H1 (cell line): ENCODE measurements around the gene DLX2. TPM values are rescaled to one million over a fixed set of nuclear protein-coding genes. Genes with fewer than 3 reads are reported as not detected.

Experiments
- CEBPB ChIP-seq: IDR thresholded peaks from 2 replicates; pipeline ENCODE4 v1.6.1; 2012; ENCODE audit warnings: low read depth, low read length
- EZH2 ChIP-seq: fragments of 200-600 bp; sonication (generic); IDR thresholded peaks from 2 replicates; pipeline ENCODE4 v1.7.1; 2012; ENCODE audit warnings: low read depth, mild to moderate bottlenecking, moderate library complexity, low read length, inconsistent platforms; ENCODE audit not compliant: severe bottlenecking
- JUN ChIP-seq: IDR thresholded peaks from 2 replicates; pipeline ENCODE4 v1.6.1; 2011; ENCODE audit warnings: low read depth, mild to moderate bottlenecking, improper control_type of control experiment, low read length
- NRF1 ChIP-seq: IDR thresholded peaks from 2 replicates; pipeline ENCODE4 v1.6.1; 2011; ENCODE audit warnings: mild to moderate bottlenecking, low read depth, low read length, improper control_type of control experiment
- TCF12 ChIP-seq: IDR thresholded peaks from 2 replicates; pipeline ENCODE4 v1.6.1; 2011; ENCODE audit warnings: low read depth, mild to moderate bottlenecking, low read length
- ZNF274 ChIP-seq: IDR thresholded peaks from 2 replicates; pipeline ENCODE4 v1.7.0; 2012; ENCODE audit warnings: low read length, borderline replicate concordance; ENCODE audit errors: extremely low read depth
- polyA plus RNA-seq, 7 experiments: library from polyadenylated mRNA; depleted of rRNA in 3 of 7; stranded (reverse) in 5 of 7; unstranded in 2 of 7; fragments of >200 nt in 5 of 7; fragments of 200-250 nt in 2 of 7; gene quantifications; 1 replicate in 5 of 7; 2 replicates in 1 of 7; 4 replicates in 1 of 7; pipeline versions ENCODE4 v1.2.1 to v1.2.3, GENCODE V29; 2011 to 2013; ENCODE audit warnings: missing spikeins in 2 of 7, mixed read lengths in 2 of 7
- total RNA-seq: library from RNA; stranded (reverse); fragmentation: NEBNext Ultra II Directional; extraction: Animal tissue kit (Norgen Biotek cat#: 25700); gene quantifications from 2 replicates; pipeline ENCODE4 v1.2.1, GENCODE V29; 2021
- TF ChIP-seq, protein P1 (sequence below): fragments of 300-600 bp; sonication (generic); IDR thresholded peaks from 2 replicates; pipeline ENCODE4 v1.7.1; 2012; ENCODE audit warnings: low read length, moderate library complexity, mild to moderate bottlenecking, inconsistent platforms; ENCODE audit not compliant: insufficient replicate concordance

Gene DLX2
- total and polyA plus RNA-seq, 2 of the 8 experiments (the other 6 are each of a cell fraction or from before 2014, with no cell fraction given), result 0.45 TPM; not detected in 1

DNA sequence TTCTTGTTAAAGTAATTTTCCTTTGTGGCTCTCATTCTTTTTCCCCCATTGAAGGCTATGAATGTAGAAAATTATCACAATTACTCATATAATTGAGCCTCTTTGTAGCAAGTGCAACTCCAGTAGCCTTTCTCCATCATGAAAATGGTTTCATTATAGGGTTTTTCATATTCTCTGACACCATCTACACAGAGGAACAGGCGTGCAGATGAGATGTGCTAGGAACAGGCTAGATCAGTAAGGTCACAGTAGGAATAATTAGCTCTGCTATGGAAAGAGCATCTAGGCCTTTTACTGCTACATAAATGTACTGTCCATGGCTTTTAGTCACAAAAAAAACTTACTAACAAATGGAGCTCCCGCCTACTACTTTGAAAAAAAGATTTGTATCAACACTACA, 30.0 kb downstream of the DLX2 start (continued):
- TF ChIP-seq, protein P1, sequence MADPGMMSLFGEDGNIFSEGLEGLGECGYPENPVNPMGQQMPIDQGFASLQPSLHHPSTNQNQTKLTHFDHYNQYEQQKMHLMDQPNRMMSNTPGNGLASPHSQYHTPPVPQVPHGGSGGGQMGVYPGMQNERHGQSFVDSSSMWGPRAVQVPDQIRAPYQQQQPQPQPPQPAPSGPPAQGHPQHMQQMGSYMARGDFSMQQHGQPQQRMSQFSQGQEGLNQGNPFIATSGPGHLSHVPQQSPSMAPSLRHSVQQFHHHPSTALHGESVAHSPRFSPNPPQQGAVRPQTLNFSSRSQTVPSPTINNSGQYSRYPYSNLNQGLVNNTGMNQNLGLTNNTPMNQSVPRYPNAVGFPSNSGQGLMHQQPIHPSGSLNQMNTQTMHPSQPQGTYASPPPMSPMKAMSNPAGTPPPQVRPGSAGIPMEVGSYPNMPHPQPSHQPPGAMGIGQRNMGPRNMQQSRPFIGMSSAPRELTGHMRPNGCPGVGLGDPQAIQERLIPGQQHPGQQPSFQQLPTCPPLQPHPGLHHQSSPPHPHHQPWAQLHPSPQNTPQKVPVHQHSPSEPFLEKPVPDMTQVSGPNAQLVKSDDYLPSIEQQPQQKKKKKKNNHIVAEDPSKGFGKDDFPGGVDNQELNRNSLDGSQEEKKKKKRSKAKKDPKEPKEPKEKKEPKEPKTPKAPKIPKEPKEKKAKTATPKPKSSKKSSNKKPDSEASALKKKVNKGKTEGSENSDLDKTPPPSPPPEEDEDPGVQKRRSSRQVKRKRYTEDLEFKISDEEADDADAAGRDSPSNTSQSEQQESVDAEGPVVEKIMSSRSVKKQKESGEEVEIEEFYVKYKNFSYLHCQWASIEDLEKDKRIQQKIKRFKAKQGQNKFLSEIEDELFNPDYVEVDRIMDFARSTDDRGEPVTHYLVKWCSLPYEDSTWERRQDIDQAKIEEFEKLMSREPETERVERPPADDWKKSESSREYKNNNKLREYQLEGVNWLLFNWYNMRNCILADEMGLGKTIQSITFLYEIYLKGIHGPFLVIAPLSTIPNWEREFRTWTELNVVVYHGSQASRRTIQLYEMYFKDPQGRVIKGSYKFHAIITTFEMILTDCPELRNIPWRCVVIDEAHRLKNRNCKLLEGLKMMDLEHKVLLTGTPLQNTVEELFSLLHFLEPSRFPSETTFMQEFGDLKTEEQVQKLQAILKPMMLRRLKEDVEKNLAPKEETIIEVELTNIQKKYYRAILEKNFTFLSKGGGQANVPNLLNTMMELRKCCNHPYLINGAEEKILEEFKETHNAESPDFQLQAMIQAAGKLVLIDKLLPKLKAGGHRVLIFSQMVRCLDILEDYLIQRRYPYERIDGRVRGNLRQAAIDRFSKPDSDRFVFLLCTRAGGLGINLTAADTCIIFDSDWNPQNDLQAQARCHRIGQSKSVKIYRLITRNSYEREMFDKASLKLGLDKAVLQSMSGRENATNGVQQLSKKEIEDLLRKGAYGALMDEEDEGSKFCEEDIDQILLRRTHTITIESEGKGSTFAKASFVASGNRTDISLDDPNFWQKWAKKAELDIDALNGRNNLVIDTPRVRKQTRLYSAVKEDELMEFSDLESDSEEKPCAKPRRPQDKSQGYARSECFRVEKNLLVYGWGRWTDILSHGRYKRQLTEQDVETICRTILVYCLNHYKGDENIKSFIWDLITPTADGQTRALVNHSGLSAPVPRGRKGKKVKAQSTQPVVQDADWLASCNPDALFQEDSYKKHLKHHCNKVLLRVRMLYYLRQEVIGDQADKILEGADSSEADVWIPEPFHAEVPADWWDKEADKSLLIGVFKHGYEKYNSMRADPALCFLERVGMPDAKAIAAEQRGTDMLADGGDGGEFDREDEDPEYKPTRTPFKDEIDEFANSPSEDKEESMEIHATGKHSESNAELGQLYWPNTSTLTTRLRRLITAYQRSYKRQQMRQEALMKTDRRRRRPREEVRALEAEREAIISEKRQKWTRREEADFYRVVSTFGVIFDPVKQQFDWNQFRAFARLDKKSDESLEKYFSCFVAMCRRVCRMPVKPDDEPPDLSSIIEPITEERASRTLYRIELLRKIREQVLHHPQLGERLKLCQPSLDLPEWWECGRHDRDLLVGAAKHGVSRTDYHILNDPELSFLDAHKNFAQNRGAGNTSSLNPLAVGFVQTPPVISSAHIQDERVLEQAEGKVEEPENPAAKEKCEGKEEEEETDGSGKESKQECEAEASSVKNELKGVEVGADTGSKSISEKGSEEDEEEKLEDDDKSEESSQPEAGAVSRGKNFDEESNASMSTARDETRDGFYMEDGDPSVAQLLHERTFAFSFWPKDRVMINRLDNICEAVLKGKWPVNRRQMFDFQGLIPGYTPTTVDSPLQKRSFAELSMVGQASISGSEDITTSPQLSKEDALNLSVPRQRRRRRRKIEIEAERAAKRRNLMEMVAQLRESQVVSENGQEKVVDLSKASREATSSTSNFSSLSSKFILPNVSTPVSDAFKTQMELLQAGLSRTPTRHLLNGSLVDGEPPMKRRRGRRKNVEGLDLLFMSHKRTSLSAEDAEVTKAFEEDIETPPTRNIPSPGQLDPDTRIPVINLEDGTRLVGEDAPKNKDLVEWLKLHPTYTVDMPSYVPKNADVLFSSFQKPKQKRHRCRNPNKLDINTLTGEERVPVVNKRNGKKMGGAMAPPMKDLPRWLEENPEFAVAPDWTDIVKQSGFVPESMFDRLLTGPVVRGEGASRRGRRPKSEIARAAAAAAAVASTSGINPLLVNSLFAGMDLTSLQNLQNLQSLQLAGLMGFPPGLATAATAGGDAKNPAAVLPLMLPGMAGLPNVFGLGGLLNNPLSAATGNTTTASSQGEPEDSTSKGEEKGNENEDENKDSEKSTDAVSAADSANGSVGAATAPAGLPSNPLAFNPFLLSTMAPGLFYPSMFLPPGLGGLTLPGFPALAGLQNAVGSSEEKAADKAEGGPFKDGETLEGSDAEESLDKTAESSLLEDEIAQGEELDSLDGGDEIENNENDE, result no peak
- no peak for TF ChIP-seq JUN
- no peak for TF ChIP-seq EZH2
- TF ChIP-seq TCF12, result no peak
- no peak for TF ChIP-seq NRF1
- TF ChIP-seq CEBPB, result no peak
- TF ChIP-seq ZNF274, result no peak
